Head of caudate nucleus (tissue), 42 donors: ENCODE results near the gene DACT3.
"Not testable (repeated sequence)": the region's sequence is repeated elsewhere in the genome, so short reads cannot be mapped to it uniquely, and the experiment has no call there.

Source experiments
- DNase-seq, 42 donors: peaks; one replicate each; pipeline versions ENCODE4 v3.0.0 to v3.0.0-alpha.2; 2020 to 2021; ENCODE audit warnings: mixed read lengths in 7 of 42
- intact Hi-C: fragments of 100-400 bp; cut with DNase I; formaldehyde crosslinking; loops from one replicate; pipeline ENCODE4 v1.15.0; 2022

Gene DACT3

DNA sequence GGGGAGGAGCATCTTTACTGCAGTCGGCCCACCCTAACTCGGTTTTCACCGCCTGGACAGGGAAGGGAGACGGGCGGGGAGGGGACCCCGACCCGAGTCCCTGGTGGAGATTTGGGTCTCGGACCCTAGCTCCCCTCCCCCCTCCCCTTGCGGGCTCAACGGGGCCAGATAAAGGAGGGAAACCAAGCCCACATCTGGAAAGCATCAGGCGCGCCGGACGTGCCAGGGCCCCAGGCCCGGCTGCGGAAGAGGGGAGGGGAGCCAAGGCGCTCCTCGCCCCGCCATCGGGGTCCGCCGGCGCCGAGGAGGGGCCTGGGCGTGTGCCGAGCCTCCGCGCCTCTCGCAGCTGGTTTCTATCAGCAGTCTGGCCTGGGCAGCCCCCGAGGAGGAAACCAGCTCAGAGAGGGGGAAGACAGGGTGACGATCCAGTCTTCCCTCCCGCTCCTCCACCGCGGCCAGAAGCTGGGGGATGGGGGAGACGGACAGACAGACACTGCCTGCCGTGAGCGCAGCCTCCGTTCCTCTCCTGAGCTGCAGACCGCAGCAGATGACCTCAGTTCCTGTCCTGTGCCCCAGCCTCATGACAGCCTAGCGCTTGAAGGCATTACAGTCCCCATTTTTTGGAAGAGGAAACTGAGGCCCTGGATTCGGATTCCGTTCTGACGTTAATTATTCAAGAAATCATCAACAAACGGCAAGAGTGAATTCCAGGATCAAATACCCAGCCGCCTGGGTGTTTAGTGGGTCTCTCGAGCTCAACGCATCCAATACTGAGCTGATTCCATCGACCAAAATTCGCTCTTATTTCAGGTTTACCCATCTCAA is 21.4 kb downstream of the DACT3 start:
- intact Hi-C loops, result no loop called here

DNA sequence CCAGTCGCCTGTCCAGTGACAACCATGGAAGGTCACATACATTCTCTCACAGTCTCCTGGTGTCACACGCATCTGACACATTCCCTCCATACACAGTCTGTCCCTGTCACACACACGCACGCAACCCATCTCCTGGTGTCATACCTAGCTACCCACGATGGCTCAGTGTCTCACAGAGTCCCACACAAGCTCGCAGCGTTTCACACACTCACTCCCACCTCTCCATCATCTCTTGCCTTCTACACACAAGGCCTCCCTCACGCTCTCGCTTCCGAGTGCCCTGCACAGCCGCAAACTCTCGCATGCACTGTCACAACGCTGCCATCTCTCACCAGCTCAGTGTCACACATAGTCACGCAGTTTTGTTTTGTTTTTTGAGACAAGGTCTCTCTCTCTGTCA is 23.8 kb downstream of the DACT3 start:
- intact Hi-C loops, result no loop called here
- peak in 36 of 42 donors; percentile 29 to 86 (median 56) for DNase-seq

More for the DNA sequence above, 21.4 kb downstream of the DACT3 start:
- DNase-seq, result peak in 18 of 42 donors; percentile 16 to 64 (median 32)

DNA sequence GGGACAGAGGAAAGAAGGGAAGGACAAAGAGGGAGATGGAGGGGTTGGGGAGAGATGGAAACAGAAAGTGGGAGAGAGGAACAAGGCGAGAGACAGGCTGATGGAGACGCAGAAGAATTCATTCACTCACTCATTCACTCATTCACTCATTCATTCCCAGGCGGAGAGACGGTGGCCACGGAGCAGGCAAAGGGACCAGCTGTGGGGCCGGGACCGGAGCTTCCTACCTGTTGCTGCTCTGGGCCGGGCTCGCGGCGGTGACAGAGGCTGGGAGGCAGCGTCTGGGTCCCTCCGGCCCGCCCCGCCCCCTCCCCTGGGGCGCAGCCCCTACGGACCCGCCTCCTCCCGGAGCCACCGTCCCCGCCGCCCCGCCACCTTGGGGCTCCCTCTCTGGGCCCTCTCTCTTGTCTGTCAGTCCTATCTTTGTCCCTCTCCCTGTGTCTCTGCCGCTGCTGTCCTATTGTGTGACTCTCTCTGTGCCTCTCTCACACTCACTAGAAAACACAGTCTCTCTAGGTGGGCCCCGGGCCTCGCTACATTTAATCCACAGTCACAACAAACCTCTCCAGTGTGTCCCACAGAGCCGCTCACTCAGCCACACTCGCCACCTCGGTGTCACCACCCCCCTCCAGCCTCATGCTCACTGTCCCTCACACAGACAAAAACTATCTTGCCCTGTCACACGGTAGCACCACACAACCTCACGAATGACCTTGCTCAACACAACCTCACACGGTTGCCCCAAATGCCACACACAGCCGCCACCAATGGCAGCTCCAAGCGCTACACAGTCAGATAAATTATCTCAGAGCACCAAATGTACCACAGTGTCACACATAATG is 24.8 kb downstream of the DACT3 start, which contains the start of gene GNG8:
GNG8 (minus strand) TSS at position 283 of the 842 bp plus-strand sequence. CDS start 1,520 bp downstream, outside the sequence.
- intact Hi-C loops, result no loop called here
- peak in 11 of 42 donors; percentile 14 to 54 (median 24) for DNase-seq

DNA sequence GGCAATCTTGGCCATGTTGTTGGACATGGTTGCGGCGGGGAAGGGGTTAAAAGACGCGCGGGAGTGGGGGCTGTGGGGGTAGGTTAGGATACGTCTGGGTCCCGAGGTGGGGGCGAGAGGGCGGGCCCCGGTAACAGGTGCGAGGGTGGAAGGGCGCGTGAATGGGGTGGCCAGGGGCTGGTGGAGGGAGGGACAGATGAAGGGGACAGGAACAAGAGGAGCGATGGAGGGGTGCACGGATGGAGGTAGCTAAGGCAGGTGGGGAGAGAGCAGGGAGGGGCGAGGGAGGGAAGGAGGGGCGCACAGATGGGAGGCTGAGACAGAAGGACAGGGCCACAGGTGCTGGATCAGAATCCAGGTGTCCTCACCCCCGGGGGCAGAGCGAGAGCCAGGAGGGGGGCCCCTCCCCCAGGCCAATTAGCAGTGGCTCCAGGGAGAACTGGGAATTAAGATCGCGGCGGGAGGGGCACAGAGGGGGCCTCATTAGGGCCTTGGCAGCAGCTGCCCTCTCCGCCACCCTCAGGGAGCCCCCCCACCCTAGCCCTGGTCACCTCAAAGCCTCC is 26.2 kb downstream of the DACT3 start:
- no peak for DNase-seq
- intact Hi-C loops, result no loop called here

DNA sequence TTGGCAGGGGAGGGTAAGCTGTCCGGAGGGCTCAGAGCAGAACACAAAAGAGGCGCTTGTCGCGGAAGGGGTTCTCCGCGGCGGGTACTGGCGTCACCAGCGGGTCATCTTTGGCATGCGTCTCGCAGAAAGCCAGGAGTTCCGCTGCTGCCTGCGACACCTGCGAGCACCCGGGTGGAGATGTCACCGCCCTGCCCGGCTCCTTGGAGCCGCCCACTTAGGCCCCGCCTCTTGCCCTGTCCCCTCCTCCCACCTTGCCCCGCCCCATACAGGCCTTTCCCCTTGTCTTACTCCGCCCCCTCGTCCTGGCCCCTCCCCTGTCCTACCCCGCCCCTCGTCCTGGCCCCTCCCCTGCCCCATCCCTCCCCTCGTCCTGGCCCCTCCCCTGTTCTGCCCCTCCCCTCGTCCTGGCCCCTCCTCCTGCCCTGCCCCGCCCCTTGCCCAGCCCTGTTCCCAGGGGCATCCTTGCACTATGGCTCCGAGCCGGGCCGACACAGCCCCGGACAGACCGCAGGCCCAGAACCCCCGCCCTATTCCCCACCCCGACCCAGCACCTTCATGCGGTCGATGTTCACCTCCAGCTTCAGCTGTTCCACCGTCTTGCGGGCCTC is 26.8 kb downstream of the DACT3 start:
- peak; percentile 62 to 95 (median 84) for DNase-seq

DNA sequence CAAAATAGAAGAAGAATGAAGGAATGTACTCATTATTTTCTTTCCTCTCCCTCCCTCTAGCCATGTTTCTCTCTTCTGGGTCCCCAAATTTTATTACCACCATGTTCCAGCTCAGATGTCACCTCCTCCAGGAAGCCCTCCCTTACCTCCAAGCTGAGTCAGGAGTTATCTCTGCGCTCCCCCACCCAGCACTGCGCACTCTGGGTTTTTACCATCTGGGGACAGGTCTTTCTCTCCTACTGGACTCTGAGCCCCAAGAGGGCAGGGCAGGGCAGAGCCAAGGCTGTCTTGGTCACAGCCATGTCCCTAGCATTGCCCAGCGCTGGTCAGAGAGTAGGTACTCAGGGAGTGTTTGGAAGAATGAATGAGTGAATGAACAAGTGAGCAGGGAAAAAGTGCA is 27.9 kb downstream of the DACT3 start:
- intact Hi-C loops, result no loop called here

More for the DNA sequence above, 26.8 kb downstream of the DACT3 start:
- intact Hi-C loops, result no loop called here

DNA sequence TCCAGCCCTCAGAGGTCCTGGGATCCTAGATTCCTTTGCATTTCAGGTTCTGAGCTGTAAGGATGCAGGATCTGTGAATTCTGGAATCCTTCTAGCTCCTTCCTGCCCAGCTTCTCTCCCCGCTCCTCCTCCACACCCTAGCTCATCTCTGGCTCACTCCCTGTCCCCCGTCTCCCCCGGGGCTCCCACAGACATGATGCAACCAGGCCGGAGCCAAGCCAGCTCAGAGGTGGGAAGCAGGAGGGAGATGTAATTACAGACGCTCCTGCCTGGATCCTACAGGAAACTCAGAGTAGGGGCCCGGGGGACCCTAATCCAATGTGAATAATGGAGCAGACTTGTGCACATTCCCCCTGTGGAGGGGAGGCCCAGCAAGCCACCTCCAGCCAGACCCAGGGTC is 29.5 kb downstream of the DACT3 start:
- no peak for DNase-seq
- intact Hi-C loops, result no loop called here

More for the DNA sequence above, 27.9 kb downstream of the DACT3 start:
- DNase-seq, result no peak

DNA sequence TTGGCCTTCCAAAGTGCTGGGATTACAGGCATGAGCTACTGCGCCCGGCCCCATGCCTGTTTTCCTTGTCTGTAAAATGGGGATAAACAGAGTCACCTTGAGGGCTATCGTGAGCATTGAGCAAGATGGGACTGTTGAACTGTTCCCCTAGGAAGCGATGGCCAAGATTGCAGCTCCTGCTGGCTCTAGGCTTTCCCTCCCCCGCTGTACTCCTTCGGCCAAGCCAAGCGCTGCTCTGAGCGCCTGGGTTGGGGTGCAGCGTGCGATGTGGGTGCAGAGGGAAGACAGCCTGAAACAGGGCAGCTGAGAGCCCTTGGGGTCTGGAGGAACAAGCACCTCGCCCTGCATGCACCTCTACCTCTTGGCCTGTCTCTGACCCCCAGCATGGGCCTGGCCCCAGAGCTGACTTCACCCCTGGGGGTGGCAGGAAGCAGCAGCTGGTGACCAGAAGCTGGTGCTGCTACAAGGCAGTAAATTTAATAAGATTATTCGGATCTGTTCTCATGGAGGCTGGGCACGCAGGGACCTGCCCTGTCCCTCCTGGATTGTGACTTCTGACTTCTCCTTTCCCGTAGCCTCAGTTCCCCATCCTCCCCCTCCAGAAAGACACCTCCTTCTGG is 30.3 kb downstream of the DACT3 start:
- DNase-seq, result no peak
- intact Hi-C loops, result no loop called here

DNA sequence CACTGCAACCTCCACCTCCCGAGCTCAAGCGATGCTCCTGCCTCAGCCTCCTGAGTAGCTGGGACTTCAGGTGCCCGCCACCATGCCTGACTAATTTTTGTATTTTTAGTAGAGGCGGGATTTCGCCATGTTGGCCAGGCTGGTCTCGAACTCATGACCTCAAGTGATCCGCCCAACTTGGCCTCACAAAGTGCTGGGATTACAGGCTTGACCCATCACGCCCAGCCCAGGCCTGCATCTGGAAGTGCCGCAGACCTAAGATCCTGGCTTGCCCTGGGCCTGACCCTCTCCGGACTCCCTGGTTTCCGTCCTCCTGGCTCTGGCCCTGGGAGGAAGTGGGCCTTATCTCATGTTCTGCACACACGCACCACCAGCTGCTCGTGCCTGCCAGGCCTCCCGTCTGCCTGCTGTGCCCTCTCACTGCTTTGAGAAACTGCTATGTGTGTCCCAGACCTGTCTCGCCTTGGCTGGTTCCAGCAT is 31.4 kb downstream of the DACT3 start:
- intact Hi-C loops, result no loop called here
- DNase-seq, result no peak

DNA sequence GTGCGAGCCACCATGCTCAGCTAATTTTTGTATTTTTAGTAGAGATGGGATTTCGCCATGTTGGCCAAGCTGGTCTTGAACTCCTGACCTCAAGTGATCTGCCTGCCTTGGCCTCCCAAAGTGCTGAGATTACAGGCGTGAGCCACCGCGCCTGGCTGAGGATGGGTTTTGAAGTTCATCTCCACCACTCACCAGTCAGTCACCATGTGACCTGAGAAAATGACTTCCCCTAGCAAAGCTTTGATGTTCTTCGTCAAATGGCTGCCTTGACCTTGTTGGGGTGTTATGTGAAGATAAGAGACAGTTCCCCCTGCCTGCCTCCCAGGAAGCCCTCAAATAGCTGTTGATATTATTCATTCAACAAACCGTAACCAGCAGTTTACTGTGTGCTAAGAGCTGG is 32.0 kb downstream of the DACT3 start:
- intact Hi-C loops, DNase-seq: not testable (repeated sequence)

DNA sequence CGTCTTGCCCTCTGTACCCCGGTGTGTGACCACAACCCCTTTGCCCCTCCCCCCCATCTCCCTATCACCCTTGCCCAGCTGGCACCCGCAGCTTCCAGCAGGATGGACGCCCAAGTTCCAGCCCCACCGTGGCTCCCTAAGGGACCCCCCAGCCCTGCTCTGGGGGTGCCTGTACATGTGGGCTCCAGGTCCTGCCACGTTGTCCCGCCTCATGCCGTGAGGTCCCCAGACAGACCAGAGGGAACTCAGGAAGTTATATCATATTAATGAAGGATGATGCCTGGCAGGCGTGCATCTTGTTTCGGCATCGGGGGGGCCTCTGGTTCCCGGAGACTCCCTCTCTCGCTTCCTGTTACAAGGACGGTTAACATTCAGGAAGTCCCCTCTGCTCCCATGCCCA is 34.5 kb downstream of the DACT3 start:
- DNase-seq, result no peak
- intact Hi-C loops, result no loop called here

DNA sequence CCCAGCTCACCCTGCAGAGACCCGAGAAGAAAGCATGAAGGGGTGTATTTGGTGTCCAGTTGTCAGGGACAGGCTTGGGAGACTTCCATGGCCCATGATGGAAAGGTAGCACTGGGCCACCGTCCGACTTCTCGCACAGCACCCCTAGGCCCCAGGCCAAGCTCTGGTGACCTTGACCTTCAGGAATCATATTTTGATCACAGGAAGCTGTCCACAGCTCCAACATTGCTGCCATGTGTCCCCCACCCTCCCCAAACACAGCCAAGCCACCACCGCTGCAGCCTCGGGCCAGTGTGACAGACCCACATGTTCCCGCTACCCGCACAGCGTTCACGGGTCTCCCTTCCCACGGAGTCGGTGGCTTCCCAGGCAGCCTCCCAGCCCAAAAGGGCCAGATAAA is 35.3 kb downstream of the DACT3 start:
- intact Hi-C loops, result no loop called here

DNA sequence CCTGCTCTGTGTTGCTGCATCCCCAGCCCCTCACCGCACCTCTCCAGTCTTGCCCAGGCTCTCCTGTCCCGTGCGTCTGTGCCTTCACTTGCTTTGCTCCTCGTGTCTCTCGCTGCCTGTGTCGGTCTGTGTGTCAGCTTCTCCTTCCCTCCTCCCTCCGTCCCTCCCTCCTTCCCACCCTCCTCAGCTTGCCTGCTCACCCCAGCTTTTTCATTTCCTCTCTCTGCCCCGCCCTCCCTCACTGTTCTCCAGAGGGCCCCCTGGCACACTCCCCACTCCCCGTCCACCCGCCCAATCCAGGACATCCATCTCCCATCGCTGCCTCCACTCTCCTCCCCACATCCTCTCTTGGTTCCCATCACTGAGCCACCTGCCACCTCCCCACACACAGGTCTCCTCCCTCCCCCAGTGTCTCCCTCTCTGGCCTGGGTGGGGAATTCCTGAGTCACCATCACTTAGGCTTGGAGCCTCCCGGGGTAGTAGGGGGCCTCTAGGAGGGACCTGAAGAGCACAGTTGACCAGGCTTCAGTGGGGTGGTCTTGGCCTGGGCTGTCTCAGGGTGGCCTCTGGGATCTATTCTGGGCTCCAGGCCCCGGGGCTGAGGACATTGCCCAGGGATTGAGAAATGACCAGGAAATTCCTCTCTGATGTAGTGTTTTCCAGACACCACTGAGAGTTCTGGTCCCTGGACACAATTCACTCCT is 35.9 kb downstream of the DACT3 start, which contains the start of gene PTGIR:
PTGIR (minus strand) TSS at position 132 of the 704 bp plus-strand sequence. CDS start 864 bp downstream, outside the sequence.
- intact Hi-C loops, result no loop called here
- no peak for DNase-seq

More for the DNA sequence above, 35.3 kb downstream of the DACT3 start:
- no peak for DNase-seq

DNA sequence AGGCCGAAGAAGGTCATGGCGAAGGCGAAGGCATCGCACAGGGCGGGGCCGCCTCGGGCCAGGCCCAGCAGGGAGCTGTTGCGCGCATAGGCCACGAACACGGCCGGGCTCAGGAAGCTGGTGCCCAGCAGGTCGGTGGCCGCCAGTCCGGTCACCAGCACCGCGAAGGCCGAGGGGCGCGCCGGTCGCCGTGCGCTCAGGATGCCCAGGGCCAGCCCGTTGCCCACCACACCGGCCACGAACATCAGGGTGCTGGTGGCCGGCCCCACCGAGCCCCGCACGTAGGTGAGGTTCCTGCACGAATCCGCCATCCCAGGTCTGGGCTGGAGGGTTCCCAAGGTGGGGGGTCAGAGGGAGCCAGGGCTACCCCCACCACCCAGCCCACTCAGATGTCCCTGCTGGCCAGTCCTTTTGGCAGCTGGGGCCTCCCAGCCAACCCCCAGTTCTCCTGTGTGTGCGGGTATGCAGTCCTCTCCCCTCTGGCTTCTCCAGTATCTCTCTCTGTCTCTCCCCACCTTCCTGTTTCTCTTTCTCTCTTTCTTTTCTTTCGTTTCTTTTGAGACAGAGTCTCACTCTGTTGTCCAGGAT is 37.0 kb downstream of the DACT3 start:
- intact Hi-C loops, result no loop called here
- no peak for DNase-seq

DNA sequence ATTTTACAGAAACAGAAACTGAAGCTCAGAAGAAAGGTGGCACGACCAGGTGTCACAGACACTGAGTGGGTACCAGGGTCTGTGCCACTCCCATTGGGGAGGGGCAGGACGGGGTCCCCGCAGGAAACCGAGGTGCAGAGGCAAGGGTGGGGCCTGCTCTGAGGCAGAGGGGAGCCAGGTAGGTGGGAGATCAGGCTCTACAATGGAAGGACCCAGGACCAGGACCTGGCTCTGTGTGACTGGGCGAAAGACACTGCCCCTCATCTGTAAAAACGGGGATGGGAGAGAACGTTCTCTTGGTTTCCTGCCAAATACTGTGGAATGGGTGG is 38.9 kb downstream of the DACT3 start:
- intact Hi-C loops, result no loop called here
- DNase-seq, result no peak

DNA sequence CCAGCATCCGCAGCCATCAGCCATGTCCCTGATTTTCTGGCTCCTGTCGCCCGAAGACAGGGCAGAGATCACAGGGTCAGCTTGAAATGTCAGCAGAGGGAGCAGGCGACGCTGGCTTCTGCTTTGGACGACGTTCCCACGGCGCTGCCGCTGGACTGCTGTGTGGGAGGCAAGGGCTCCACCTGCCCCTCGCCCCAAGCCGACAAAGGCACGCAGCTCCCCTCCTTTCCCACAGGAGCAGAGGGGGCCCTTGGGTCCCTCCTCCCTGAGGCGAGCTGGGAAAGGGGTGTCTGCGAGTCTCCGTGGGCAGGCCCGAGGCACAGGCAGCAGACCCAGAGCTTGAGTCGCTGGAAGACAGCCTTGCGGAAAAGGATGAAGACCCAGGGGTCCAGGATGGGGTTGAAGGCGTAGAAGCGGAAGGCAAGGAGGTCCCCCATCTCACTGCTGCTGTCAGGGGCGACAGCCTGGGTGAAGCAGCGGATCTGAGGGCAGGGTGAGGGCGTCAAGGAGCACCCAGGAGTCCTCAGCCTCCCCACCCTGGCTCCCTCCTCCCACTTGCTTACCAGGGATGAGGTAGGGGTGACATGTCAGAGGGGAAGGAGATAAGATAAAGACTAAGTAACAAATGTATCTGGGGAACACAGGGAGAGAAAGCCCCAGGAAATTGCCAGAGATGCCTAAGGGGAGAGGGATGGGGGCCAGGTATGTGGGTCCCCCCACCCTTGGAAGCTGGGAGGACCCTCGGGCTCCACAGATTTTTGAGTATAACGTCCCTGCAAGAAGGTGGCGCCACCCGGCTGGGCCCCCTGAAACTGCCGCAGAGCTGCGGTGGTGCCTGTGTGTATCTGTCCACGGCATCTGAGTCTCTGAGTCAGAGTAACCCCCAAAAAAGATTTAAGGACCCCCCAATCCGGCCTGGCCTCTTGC is 39.5 kb downstream of the DACT3 start:
- intact Hi-C loops, result no loop called here
- DNase-seq, result no peak

DNA sequence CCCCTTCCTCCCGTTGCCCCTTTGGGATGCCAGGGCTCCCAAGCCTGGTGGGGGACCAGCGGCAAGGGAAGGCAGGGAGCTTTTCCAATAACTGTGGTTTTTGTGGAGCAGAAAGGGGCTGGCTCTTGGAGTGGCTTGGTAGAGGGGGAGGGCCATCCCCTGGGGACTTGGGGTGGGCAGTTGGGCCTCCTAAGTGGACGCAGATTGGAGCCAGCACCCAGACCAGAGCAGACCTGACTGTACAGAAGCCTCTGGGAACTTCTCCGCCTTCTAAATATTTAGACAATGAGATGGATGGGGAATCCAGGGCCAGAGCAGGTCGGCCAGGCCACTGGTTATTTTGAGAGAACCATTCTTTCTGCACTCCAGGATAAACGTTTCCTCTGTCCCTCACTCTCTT is 40.3 kb downstream of the DACT3 start:
- no peak for DNase-seq
- intact Hi-C loops, result no loop called here
